Activated B cell treated with CpG ODN at 0.5 μM for 24 hours (primary cell): ENCODE results near the gene C2CD3. TPM values are rescaled to one million over a fixed set of nuclear protein-coding genes. Genes with fewer than 3 reads are reported as not detected.
"Not testable (repeated sequence)": the region's sequence is repeated elsewhere in the genome, so short reads cannot be mapped to it uniquely, and the experiment has no call there.

Experiments used
- ATAC-seq: fragments of 200-7000 bp; cut with Tn5 transposase; one replicate; pipeline ENCODE4 v1.10.0; 2021; ENCODE audit warnings: low read depth, mild to moderate bottlenecking, moderate library complexity
- CTCF ChIA-PET: fragments of 350-600 bp; sonication (Branson Sonifier 250); formaldehyde crosslinking; loops from one replicate; lab custom pipeline; 2021; ENCODE audit warnings: antibody characterized with exemption; lab: Charles Lee
- POLR2A ChIA-PET: fragments of 350-600 bp; sonication (Branson Sonifier 250); formaldehyde crosslinking; loops from one replicate; lab custom pipeline; 2021; ENCODE audit warnings: antibody characterized with exemption; lab: Charles Lee
- DNase-seq: peaks from one replicate; pipeline ENCODE4 v3.0.0; 2022
- H3K27ac Mint-ChIP-seq: one replicate; pipeline ENCODE4 v1.8.0; 2020; ENCODE audit warnings: mixed read lengths
- H3K27me3 Mint-ChIP-seq: one replicate; pipeline ENCODE4 v1.8.0; 2021; ENCODE audit warnings: mixed read lengths
- H3K36me3 Mint-ChIP-seq: one replicate; pipeline ENCODE4 v1.8.0; 2021; ENCODE audit warnings: low read depth, mixed read lengths
- H3K4me1 Mint-ChIP-seq: one replicate; pipeline ENCODE4 v1.8.0; 2021; ENCODE audit warnings: mixed read lengths
- H3K4me3 Mint-ChIP-seq: one replicate; pipeline ENCODE4 v1.8.0; 2020; ENCODE audit warnings: mild to moderate bottlenecking, mixed read lengths
- H3K9me3 Mint-ChIP-seq: one replicate; pipeline ENCODE4 v1.8.0; 2020; ENCODE audit warnings: mixed read lengths
- intact Hi-C: fragments of 100-400 bp; cut with micrococcal nuclease; formaldehyde crosslinking; loops from one replicate; pipeline ENCODE4 v1.15.1; 2024
- total RNA-seq: library from RNA; stranded (reverse); gene quantifications from 2 replicates; pipeline ENCODE4 v1.2.3, GENCODE V29; 2022
- TF ChIP-seq, protein P1 (sequence below): fragments of 200-600 bp; IDR thresholded peaks from one replicate; pipeline ENCODE4 v1.8.0; 2022; ENCODE audit warnings: antibody characterized with exemption, mild to moderate bottlenecking

The C2CD3 gene
- total RNA-seq, 1 donor from 2014 or later: 50.3 TPM

DNA sequence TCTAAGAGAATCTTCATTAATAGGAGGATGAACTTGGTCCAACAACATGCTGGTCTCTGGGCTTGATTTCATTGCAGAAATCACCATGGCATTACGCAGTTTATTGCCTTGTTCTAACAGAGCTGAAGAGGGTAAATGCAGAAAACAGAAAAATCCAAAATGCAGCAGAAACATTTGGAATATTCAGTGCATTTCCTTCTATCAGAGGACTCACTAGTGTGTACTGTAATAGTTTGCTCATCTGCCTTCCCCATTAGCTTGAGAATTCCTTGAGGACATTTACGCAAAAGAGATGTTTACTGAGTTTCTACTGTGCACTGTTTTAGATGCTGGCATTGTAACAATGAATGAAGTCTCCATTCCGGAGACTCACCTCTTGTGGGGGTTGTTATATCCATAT, 37.4 kb downstream of the C2CD3 start:
- ATAC-seq (no peak), DNase-seq (no peak)
- Mint-ChIP-seq H3K9me3 (no peaks in the 10 kb centered on the region), H3K4me1 (no peaks in the 10 kb centered on the region), H3K36me3 (peaks cover 72% of the 10 kb centered on the region), H3K27me3 (no peaks in the 10 kb centered on the region), H3K27ac (no peak overlapping the region), H3K4me3 (no peak overlapping the region)
- intact Hi-C loops: no loop called here
- ChIA-PET CTCF (no interaction called here), POLR2A (no interaction called here)
- TF ChIP-seq, protein P1, sequence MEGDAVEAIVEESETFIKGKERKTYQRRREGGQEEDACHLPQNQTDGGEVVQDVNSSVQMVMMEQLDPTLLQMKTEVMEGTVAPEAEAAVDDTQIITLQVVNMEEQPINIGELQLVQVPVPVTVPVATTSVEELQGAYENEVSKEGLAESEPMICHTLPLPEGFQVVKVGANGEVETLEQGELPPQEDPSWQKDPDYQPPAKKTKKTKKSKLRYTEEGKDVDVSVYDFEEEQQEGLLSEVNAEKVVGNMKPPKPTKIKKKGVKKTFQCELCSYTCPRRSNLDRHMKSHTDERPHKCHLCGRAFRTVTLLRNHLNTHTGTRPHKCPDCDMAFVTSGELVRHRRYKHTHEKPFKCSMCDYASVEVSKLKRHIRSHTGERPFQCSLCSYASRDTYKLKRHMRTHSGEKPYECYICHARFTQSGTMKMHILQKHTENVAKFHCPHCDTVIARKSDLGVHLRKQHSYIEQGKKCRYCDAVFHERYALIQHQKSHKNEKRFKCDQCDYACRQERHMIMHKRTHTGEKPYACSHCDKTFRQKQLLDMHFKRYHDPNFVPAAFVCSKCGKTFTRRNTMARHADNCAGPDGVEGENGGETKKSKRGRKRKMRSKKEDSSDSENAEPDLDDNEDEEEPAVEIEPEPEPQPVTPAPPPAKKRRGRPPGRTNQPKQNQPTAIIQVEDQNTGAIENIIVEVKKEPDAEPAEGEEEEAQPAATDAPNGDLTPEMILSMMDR: no peak

DNA sequence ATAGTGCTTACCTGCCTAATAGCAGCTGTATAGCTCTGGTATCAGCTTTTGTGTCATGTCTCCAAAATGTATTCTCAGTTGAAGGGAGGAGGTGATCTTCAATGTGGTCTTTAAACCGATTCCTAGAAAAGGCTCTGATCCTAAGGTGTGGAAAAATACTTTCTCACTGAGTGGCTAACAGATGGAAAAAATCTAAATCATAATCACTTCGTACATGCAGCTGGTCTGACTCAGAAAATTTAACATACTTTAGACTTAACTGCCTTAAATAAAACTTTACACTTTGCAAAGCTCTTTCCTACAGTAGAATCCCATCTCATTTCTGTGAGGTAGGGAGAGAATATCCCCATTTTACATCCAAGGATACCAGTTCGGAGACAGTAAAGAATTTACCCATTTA, 38.0 kb downstream of the C2CD3 start:
- Mint-ChIP-seq H3K27me3 (no peaks in the 10 kb centered on the region), H3K4me1 (no peaks in the 10 kb centered on the region), H3K36me3 (peaks cover 68% of the 10 kb centered on the region), H3K4me3 (no peak overlapping the region), H3K27ac (no peak overlapping the region), H3K9me3 (no peaks in the 10 kb centered on the region)
- DNase-seq: no peak
- ChIA-PET CTCF (no interaction called here), POLR2A (no interaction called here)
- ATAC-seq: no peak
- TF ChIP-seq, protein P1: no peak
- intact Hi-C loops: no loop called here

DNA sequence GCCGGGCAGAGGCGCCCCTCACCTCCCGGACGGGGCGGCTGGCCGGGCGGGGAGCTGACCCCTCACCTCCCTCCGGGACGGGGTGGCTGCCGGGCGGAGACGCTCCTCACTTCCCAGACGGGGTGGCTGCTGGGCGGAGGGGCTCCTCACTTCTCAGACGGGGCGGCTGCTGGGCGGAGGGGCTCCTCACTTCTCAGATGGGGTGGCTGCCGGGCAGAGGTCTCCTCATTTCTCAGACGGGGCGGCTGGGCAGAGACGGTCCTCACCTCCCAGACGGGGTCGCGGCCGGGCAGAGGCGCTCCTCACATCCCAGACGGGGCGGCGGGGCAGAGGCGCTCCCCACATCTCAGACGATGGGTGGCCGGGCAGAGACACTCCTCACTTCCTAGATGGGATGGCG, 41.7 kb downstream of the C2CD3 start:
- CTCF ChIA-PET, H3K9me3 Mint-ChIP-seq, POLR2A ChIA-PET, H3K27me3 Mint-ChIP-seq, H3K4me1 Mint-ChIP-seq, H3K27ac Mint-ChIP-seq, intact Hi-C loops, H3K4me3 Mint-ChIP-seq, DNase-seq, ATAC-seq: not testable (repeated sequence)
- H3K36me3 Mint-ChIP-seq: peaks cover 43% of the 10 kb centered on the region

DNA sequence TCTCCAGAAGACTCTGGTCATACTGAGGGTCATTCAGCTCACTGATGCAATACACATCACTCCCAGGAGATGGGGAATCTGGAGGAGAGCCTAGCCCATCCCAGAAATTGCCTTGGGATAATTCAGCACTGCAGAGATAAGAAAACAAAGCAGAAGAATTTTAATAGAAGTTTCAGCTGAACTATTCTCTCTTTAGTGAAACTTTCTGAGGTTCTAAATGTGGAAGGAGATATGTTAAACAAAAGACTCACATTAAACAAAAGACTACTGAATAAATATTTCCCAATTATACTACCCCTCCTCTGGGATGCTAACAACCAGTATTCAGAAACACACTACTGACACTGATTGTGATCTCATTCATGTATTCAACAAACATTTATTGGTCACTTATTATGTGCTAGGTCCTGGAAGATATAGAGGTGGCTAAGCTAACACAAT, 47.8 kb downstream of the C2CD3 start:
- Mint-ChIP-seq H3K27me3 (no peaks in the 10 kb centered on the region), H3K9me3 (no peaks in the 10 kb centered on the region), H3K4me1 (no peaks in the 10 kb centered on the region), H3K27ac (no peak overlapping the region), H3K36me3 (peaks cover 28% of the 10 kb centered on the region), H3K4me3 (no peak overlapping the region)
- no peak for ATAC-seq
- TF ChIP-seq, protein P1: no peak
- ChIA-PET POLR2A (no interaction called here), CTCF (no interaction called here)
- DNase-seq: no peak
- intact Hi-C loops: no loop called here

DNA sequence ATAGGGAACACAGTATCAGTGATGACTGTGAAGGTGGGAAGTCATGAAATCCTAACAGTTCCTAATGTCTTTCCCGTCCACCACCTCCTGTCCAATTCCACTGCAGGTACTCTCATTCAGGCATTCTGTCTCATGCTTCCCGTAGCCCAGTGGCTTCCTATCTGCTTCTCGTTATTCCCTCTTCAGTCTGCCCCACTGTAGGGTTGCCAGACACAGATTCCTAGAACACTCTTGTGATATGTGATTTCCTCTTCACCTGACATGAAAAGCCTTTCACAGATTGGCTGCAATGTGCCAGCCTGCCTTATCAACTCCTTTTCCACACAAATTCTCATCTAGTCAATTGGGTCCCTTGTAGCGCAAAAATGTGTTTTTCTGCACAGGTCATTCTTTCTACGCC, 49.0 kb downstream of the C2CD3 start:
- Mint-ChIP-seq H3K36me3 (peaks cover 35% of the 10 kb centered on the region), H3K9me3 (no peaks in the 10 kb centered on the region), H3K27me3 (no peaks in the 10 kb centered on the region), H3K4me1 (no peaks in the 10 kb centered on the region), H3K27ac (no peak overlapping the region), H3K4me3 (no peak overlapping the region)
- no peak for DNase-seq
- no peak for ATAC-seq
- intact Hi-C loops: no loop called here
- TF ChIP-seq, protein P1: no peak
- ChIA-PET POLR2A (no interaction called here), CTCF (no interaction called here)

DNA sequence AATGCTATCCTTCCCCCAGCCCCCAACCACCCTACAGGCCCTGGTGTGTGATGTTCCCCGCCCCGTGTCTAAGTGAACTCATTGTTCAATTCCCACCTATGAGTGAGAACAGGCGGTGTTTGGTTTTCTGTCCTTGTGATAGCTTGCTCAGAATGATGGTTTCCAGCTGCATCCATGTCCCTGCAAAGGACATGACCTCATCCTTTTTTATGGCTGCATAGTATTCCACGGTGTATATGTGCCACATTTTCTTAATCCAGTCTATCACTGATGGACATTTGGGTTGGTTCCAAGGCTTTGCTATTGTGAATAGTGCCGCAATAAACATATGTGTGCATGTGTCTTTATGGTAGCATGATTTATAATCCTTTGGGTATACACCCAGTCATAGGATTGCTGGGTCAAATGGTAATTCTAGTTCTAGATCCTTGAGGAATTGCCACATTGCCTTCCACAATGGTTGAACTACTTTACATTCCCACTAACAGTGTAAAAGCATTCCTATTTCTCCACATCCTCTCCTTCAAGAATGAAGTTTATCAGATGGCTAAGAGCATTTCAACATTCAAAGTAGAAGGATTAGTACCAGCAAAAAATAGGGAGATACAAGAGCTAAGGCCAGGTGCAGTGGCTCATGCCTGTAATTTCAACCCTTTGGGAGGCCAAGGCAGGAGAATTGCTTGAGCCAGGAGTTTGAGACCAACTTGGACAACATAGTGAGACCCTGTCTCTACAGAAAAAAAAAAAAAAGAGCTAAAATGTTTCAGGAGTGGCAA, 50.4 kb downstream of the C2CD3 start:
- H3K36me3 Mint-ChIP-seq: peaks cover 46% of the 10 kb centered on the region

More for the DNA sequence above, 50.4 kb downstream of the C2CD3 start:
- H3K4me1 Mint-ChIP-seq, ATAC-seq, H3K27me3 Mint-ChIP-seq, H3K4me3 Mint-ChIP-seq, DNase-seq, intact Hi-C loops, POLR2A ChIA-PET, H3K9me3 Mint-ChIP-seq, H3K27ac Mint-ChIP-seq, CTCF ChIA-PET: not testable (repeated sequence)
